ENCODE results near the gene CC2D2A.
A peak's percentile ranks its signal among the peaks of the same experiment; 100 is the strongest.

Gene CC2D2A

GRCh38 chr4:15438939-15439524 lies 30.6 kb upstream of the CC2D2A start:
- no peaks in the 10 kb centered on the region for H3K36me3 ChIP-seq
- no peaks in the 10 kb centered on the region for H3K9me3 ChIP-seq
- no peaks in the 10 kb centered on the region for H3K27me3 ChIP-seq
- no peak overlapping the region for H3K4me3 ChIP-seq (ENCODE audit: low read depth in 1 of 2, low read length in 1 of 2)
- H3K4me1 ChIP-seq (ENCODE audit: control insufficient read depth in 1 of 2, insufficient read depth in 1 of 2, low read depth in 1 of 2, low read length in 1 of 2) = peaks cover 12 to 13% of the 10 kb centered on the region in 2 experiments
- no peak overlapping the region for H3K27ac ChIP-seq
- TF ChIP-seq, protein P1, sequence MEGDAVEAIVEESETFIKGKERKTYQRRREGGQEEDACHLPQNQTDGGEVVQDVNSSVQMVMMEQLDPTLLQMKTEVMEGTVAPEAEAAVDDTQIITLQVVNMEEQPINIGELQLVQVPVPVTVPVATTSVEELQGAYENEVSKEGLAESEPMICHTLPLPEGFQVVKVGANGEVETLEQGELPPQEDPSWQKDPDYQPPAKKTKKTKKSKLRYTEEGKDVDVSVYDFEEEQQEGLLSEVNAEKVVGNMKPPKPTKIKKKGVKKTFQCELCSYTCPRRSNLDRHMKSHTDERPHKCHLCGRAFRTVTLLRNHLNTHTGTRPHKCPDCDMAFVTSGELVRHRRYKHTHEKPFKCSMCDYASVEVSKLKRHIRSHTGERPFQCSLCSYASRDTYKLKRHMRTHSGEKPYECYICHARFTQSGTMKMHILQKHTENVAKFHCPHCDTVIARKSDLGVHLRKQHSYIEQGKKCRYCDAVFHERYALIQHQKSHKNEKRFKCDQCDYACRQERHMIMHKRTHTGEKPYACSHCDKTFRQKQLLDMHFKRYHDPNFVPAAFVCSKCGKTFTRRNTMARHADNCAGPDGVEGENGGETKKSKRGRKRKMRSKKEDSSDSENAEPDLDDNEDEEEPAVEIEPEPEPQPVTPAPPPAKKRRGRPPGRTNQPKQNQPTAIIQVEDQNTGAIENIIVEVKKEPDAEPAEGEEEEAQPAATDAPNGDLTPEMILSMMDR (IDR thresholded peaks at IDR 0.05) = no peak

GRCh38 chr4:15443371-15444160 lies 26.1 kb upstream of the CC2D2A start:
- Histone ChIP-seq H3K27me3 (no peaks in the 10 kb centered on the region), H3K4me3 (ENCODE audit: low read depth in 1 of 2, low read length in 1 of 2) (no peak overlapping the region), H3K36me3 (no peaks in the 10 kb centered on the region), H3K9me3 (no peaks in the 10 kb centered on the region), H3K4me1 (ENCODE audit: control insufficient read depth in 1 of 2, insufficient read depth in 1 of 2, low read depth in 1 of 2, low read length in 1 of 2) (no peaks in the 10 kb centered on the region), H3K27ac (no peak overlapping the region)
- TF ChIP-seq, protein P1 (IDR thresholded peaks at IDR 0.05) = no peak

DNA sequence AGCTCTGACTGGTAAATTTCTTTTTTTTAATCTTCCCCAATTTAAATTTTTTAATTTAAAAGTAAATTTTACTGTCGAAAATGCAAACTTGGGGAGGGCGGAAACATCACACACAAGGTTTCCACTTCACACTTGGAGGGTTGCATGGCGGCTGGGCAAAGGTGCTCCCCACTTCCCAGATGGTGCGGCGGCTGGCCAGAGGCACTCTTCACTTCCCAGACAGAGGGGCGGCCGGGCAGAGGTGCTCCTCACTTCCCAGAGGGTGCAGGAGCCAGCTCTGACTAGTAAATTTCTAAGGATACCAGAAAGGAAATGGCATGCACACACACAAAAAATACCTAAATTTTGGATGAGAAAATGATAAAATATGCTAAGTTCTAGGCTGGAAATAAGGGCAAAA lies 25.4 kb upstream of the CC2D2A start:
- no peak overlapping the region for H3K4me3 ChIP-seq (ENCODE audit: low read depth in 1 of 2, low read length in 1 of 2)
- TF ChIP-seq, protein P1 (IDR thresholded peaks at IDR 0.05) = no peak
- no peaks in the 10 kb centered on the region for H3K4me1 ChIP-seq (ENCODE audit: control insufficient read depth in 1 of 2, insufficient read depth in 1 of 2, low read depth in 1 of 2, low read length in 1 of 2)
- no peak overlapping the region for H3K27ac ChIP-seq
- no peaks in the 10 kb centered on the region for H3K36me3 ChIP-seq
- H3K9me3 ChIP-seq = no peaks in the 10 kb centered on the region
- no peaks in the 10 kb centered on the region for H3K27me3 ChIP-seq

GRCh38 chr4:15444879-15445547 lies 24.7 kb upstream of the CC2D2A start:
- no peak overlapping the region for H3K4me3 ChIP-seq (ENCODE audit: low read depth in 1 of 2, low read length in 1 of 2)
- H3K27me3 ChIP-seq = no peaks in the 10 kb centered on the region
- no peaks in the 10 kb centered on the region for H3K36me3 ChIP-seq
- H3K27ac ChIP-seq = no peak overlapping the region
- TF ChIP-seq, protein P1 (IDR thresholded peaks at IDR 0.05) = no peak
- no peaks in the 10 kb centered on the region for H3K9me3 ChIP-seq
- H3K4me1 ChIP-seq (ENCODE audit: control insufficient read depth in 1 of 2, insufficient read depth in 1 of 2, low read depth in 1 of 2, low read length in 1 of 2) = no peaks in the 10 kb centered on the region

- Histone ChIP-seq H3K27ac (peak overlapping the region; percentile 52), H3K27me3 (no peaks in the 10 kb centered on the region), H3K4me1 (ENCODE audit: control insufficient read depth in 1 of 2, insufficient read depth in 1 of 2, low read depth in 1 of 2, low read length in 1 of 2) (peaks cover 23 to 26% of the 10 kb centered on the region in 2 experiments), H3K9me3 (no peaks in the 10 kb centered on the region), H3K4me3 (ENCODE audit: low read depth in 1 of 2, low read length in 1 of 2) (no peak overlapping the region), H3K36me3 (no peaks in the 10 kb centered on the region)
- TF ChIP-seq, protein P1 (IDR thresholded peaks at IDR 0.05) = no peak
Measured at GRCh38 chr4:15451181-15451865, 18.4 kb upstream of the CC2D2A start.

Measured in neutrophil (primary cell).